Liver (tissue), 9 donors: ENCODE results near the gene MIDN. TPM values are rescaled to one million over a fixed set of nuclear protein-coding genes. Genes with fewer than 3 reads are reported as not detected.

ENCODE experiments used
- DNase-seq: peaks from one replicate; pipeline ENCODE4 v3.0.0-alpha.2; 2017; ENCODE audit warnings: low spot score
- H3K27ac ChIP-seq, 2 donors: one replicate each; pipeline ENCODE4 v1.7.0; 2013; ENCODE audit warnings: inconsistent platforms in 2 of 2, low read length in 2 of 2, control low read depth in 1 of 2, low read depth in 1 of 2, mild to moderate bottlenecking in 1 of 2
- H3K27me3 ChIP-seq, 4 donors: one replicate each; pipeline versions ENCODE4 v1.6.1 to v1.7.0; 2013; ENCODE audit warnings: low read length in 3 of 4, inconsistent platforms in 1 of 4, mild to moderate bottlenecking in 1 of 4, moderate library complexity in 1 of 4; ENCODE audit not compliant: control insufficient read depth in 4 of 4, insufficient read depth in 4 of 4
- H3K36me3 ChIP-seq, 4 donors: one replicate each; pipeline versions ENCODE4 v1.6.1 to v1.7.0; 2013; ENCODE audit warnings: low read length in 3 of 4, mild to moderate bottlenecking in 3 of 4, low read depth in 1 of 4, moderate library complexity in 1 of 4; ENCODE audit not compliant: control insufficient read depth in 4 of 4, insufficient read depth in 3 of 4
- H3K4me1 ChIP-seq, 4 donors: one replicate each; pipeline versions ENCODE4 v1.6.1 to v1.7.0; 2013; ENCODE audit warnings: low read length in 3 of 4, mild to moderate bottlenecking in 3 of 4, moderate library complexity in 1 of 4; ENCODE audit not compliant: control insufficient read depth in 4 of 4, insufficient read depth in 4 of 4
- H3K4me3 ChIP-seq, 3 donors: one replicate each; pipeline versions ENCODE4 v1.6.1 to v1.7.0; 2013; ENCODE audit warnings: low read length in 3 of 3, control low read depth in 1 of 3, low read depth in 1 of 3, mild to moderate bottlenecking in 1 of 3
- H3K9ac ChIP-seq, 2 donors: one replicate each; pipeline ENCODE4 v1.7.0; 2013; ENCODE audit warnings: low read length in 2 of 2, mild to moderate bottlenecking in 2 of 2, moderate library complexity in 2 of 2, control low read depth in 1 of 2, low read depth in 1 of 2
- H3K9me3 ChIP-seq, 4 donors: one replicate each; pipeline versions ENCODE4 v1.6.1 to v1.7.0; 2013; ENCODE audit warnings: low read length in 3 of 4; ENCODE audit not compliant: control insufficient read depth in 4 of 4
- ATF3 ChIP-seq: IDR thresholded peaks from 2 replicates; pipeline ENCODE4 v1.6.1; 2016; ENCODE audit warnings: antibody characterized with exemption
- CTCF ChIP-seq: fragments of 150-350 bp; IDR thresholded peaks from 2 replicates; pipeline ENCODE4 v1.5.1; 2017; ENCODE audit warnings: improper control_type of control experiment, low read depth, low read length; ENCODE audit not compliant: missing input control
- EGR1 ChIP-seq, 2 donors: IDR thresholded peaks; 2 replicates each; pipeline ENCODE4 v1.6.1; 2016 to 2018; ENCODE audit warnings: antibody characterized with exemption in 2 of 2, low read depth in 2 of 2
- FOXA2 ChIP-seq: IDR thresholded peaks from 2 replicates; pipeline ENCODE4 v1.6.1; 2016; ENCODE audit warnings: antibody characterized with exemption
- GABPA ChIP-seq, 2 donors: IDR thresholded peaks in 1 of 2; conservative IDR thresholded peaks in 1 of 2; 2 replicates each; pipeline ENCODE4 v1.6.1; 2016; ENCODE audit warnings: antibody characterized with exemption in 2 of 2, mild to moderate bottlenecking in 1 of 2, moderate library complexity in 1 of 2
- HNF4A ChIP-seq, 2 donors: conservative IDR thresholded peaks; 2 replicates each; pipeline ENCODE4 v1.6.1; 2016; ENCODE audit warnings: antibody characterized with exemption in 2 of 2, mild to moderate bottlenecking in 2 of 2
- HNF4G ChIP-seq: IDR thresholded peaks from 2 replicates; pipeline ENCODE4 v1.6.1; 2016; ENCODE audit warnings: antibody characterized with exemption
- JUND ChIP-seq, 2 donors: IDR thresholded peaks; 2 replicates each; pipeline ENCODE4 v1.6.1; 2016; ENCODE audit warnings: antibody characterized with exemption in 2 of 2
- MAX ChIP-seq: IDR thresholded peaks from 2 replicates; pipeline ENCODE4 v1.6.1; 2016; ENCODE audit warnings: antibody characterized with exemption
- NR2F2 ChIP-seq: IDR thresholded peaks from 2 replicates; pipeline ENCODE4 v1.6.1; 2016; ENCODE audit warnings: antibody characterized with exemption
- REST ChIP-seq: IDR thresholded peaks from 2 replicates; pipeline ENCODE4 v1.6.1; 2016; ENCODE audit warnings: antibody characterized with exemption, mild to moderate bottlenecking
- RXRA ChIP-seq, 2 donors: IDR thresholded peaks; 2 replicates each; pipeline ENCODE4 v1.6.1; 2017 to 2018; ENCODE audit warnings: antibody characterized with exemption in 2 of 2, mild to moderate bottlenecking in 1 of 2
- SP1 ChIP-seq: IDR thresholded peaks from 2 replicates; pipeline ENCODE4 v1.6.1; 2018; ENCODE audit warnings: antibody characterized with exemption, mild to moderate bottlenecking
- TAF1 ChIP-seq: conservative IDR thresholded peaks from 2 replicates; pipeline ENCODE4 v1.6.1; 2016; ENCODE audit warnings: antibody characterized with exemption, mild to moderate bottlenecking
- YY1 ChIP-seq: IDR thresholded peaks from 2 replicates; pipeline ENCODE4 v1.6.1; 2016; ENCODE audit warnings: antibody characterized with exemption, mild to moderate bottlenecking
- ZBTB33 ChIP-seq: IDR thresholded peaks from 2 replicates; pipeline ENCODE4 v1.6.1; 2016; ENCODE audit warnings: antibody characterized with exemption
- WGBS: extraction: QIAGEN DNeasy Blood & Tissue Kit; methylation state at CpG from one replicate; pipeline ENCODE4 v1.1.7; 2013; 5-methylcytosine and 5-hydroxymethylcytosine counted together
- polyA plus RNA-seq, 2 donors: library from polyadenylated mRNA; stranded (reverse) in 1 of 2; unstranded in 1 of 2; fragments of 200-250 nt in 1 of 2; fragments of >200 nt in 1 of 2; fragmentation: Nextera tagmentation in 1 of 2; extraction: Ambion mirVana in 1 of 2; gene quantifications; one replicate each; pipeline versions ENCODE4 v1.2.1 to v1.2.3, GENCODE V29; 2013 to 2015
- total RNA-seq, 2 donors: library from RNA; depleted of rRNA; stranded (reverse); fragments of >200 nt; gene quantifications; one replicate each; pipeline ENCODE4 v1.2.3, GENCODE V29; 2014
- donor health status: healthy.
- donor health status: healthy.
- donor health status: healthy.
- donor health status: healthy.
- donor health status: healthy.

Gene MIDN
- total and polyA plus RNA-seq, 4 donors, result 2.9 to 22.9 (median 11.8) TPM

- Histone ChIP-seq H3K4me3 (peak overlapping the region in 1 of 3 donors; percentile 54), H3K27ac (no peak overlapping the region), H3K36me3 (no peaks in the 10 kb centered on the region), H3K9ac (no peak overlapping the region), H3K27me3 (no peaks in the 10 kb centered on the region), H3K9me3 (no peaks in the 10 kb centered on the region), H3K4me1 (peaks cover 7 to 33% (median 18%) of the 10 kb centered on the region in 4 donors)
- 24% methylated on average over 42 of the region's 42 CpGs for WGBS
- no peak for TF ChIP-seq YY1
- TF ChIP-seq SP1, result no peak
- no peak for TF ChIP-seq EGR1 (IDR thresholded peaks at IDR 0.05; ENCODE audit: low read depth in 2 of 2)
- TF ChIP-seq ZBTB33, result no peak
- TF ChIP-seq MAX, result no peak
- no peak for TF ChIP-seq HNF4A (conservative IDR thresholded peaks at IDR 0.05)
- TF ChIP-seq TAF1, result no peak
- TF ChIP-seq NR2F2, result no peak
- no peak for TF ChIP-seq GABPA (IDR thresholded peaks at IDR 0.05 in 1 of 2, conservative IDR thresholded peaks at IDR 0.05 in 1 of 2)
- no peak for TF ChIP-seq RXRA (IDR thresholded peaks at IDR 0.05)
- TF ChIP-seq ATF3, result no peak
- no peak for TF ChIP-seq JUND (IDR thresholded peaks at IDR 0.05)
- TF ChIP-seq CTCF, result no peak
- TF ChIP-seq REST, result no peak
- no peak for TF ChIP-seq FOXA2
- no peak for TF ChIP-seq HNF4G
- DNase-seq, result no peak
Observed at GRCh38 chr19:1236576-1236975, 11.8 kb upstream of the MIDN start.
